ENCODE data around the gene NUP160.
"Not testable (repeated sequence)": the region's sequence is repeated elsewhere in the genome, so short reads cannot be mapped to it uniquely, and the experiment has no call there.

The NUP160 gene

GRCh38 chr11:47797633-47798032 lies 50.5 kb downstream of the NUP160 start:
- Histone ChIP-seq H3K4me3 (IDR thresholded peaks at IDR 0.05; ENCODE audit: insufficient read depth, low read depth, low read length) (no peak overlapping the region), H3K36me3 (ENCODE audit: insufficient read depth) (peaks cover 16% of the 10 kb centered on the region; the same call in 1 of the 2 replicates), H2AFZ (ENCODE audit: low read depth) (no peak overlapping the region), H3K9ac (no peak overlapping the region), H3K79me2 (ENCODE audit: insufficient read depth, low read depth) (no peaks in the 10 kb centered on the region), H3K4me2 (no peak overlapping the region), H3K27me3 (ENCODE audit: insufficient read depth, low read depth) (no peaks in the 10 kb centered on the region), H3K27ac (no peak overlapping the region), H4K20me1 (ENCODE audit: insufficient read depth) (no peaks in the 10 kb centered on the region), H3K4me1 (ENCODE audit: low read depth, poor library complexity, severe bottlenecking) (no peaks in the 10 kb centered on the region)
- TF ChIP-seq, protein P1, sequence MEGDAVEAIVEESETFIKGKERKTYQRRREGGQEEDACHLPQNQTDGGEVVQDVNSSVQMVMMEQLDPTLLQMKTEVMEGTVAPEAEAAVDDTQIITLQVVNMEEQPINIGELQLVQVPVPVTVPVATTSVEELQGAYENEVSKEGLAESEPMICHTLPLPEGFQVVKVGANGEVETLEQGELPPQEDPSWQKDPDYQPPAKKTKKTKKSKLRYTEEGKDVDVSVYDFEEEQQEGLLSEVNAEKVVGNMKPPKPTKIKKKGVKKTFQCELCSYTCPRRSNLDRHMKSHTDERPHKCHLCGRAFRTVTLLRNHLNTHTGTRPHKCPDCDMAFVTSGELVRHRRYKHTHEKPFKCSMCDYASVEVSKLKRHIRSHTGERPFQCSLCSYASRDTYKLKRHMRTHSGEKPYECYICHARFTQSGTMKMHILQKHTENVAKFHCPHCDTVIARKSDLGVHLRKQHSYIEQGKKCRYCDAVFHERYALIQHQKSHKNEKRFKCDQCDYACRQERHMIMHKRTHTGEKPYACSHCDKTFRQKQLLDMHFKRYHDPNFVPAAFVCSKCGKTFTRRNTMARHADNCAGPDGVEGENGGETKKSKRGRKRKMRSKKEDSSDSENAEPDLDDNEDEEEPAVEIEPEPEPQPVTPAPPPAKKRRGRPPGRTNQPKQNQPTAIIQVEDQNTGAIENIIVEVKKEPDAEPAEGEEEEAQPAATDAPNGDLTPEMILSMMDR (conservative IDR thresholded peaks at IDR 0.05; ENCODE audit: low read depth, low read length): no peak

DNA sequence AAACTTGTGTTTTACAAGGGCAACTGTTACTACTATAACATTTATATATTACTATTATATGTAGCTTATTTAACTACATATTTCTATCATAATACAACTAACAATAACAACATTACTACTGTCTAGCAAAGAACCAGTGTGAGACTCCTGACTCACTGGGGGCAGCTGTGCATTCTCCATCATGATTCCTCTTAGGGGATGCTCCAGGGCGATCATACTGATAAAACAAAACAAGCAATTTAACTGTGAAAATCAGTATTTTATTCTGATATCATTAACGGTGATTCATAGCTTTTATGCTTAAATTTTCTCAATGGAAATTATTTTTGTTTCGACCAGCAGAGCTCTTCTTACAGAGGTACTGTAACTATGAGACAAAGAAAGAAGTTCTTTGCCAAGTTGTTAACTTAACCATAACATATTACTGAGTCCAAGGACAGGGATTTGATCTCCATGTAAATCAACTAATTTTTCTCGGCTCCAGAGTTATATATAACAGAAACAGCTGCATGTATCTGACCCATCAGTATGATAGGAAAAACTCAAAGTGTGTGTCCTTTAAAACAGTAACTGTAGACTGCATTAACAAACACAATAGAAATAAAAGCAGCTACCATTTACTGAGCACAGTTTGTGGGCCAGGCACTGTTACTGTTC lies 56.2 kb downstream of the NUP160 start:
- Histone ChIP-seq H3K36me3 (ENCODE audit: insufficient read depth) (no peaks in the 10 kb centered on the region; the same call in 1 of the 2 replicates), H3K4me3 (IDR thresholded peaks at IDR 0.05; ENCODE audit: insufficient read depth, low read depth, low read length) (no peak overlapping the region), H3K4me2 (no peak overlapping the region), H3K79me2 (ENCODE audit: insufficient read depth, low read depth) (no peaks in the 10 kb centered on the region), H3K27me3 (ENCODE audit: insufficient read depth, low read depth) (no peaks in the 10 kb centered on the region), H4K20me1 (ENCODE audit: insufficient read depth) (no peaks in the 10 kb centered on the region), H2AFZ (ENCODE audit: low read depth) (no peak overlapping the region), H3K27ac (no peak overlapping the region), H3K4me1 (ENCODE audit: low read depth, poor library complexity, severe bottlenecking) (no peaks in the 10 kb centered on the region), H3K9ac (no peak overlapping the region)
- TF ChIP-seq, protein P1 (conservative IDR thresholded peaks at IDR 0.05; ENCODE audit: low read depth, low read length): no peak

DNA sequence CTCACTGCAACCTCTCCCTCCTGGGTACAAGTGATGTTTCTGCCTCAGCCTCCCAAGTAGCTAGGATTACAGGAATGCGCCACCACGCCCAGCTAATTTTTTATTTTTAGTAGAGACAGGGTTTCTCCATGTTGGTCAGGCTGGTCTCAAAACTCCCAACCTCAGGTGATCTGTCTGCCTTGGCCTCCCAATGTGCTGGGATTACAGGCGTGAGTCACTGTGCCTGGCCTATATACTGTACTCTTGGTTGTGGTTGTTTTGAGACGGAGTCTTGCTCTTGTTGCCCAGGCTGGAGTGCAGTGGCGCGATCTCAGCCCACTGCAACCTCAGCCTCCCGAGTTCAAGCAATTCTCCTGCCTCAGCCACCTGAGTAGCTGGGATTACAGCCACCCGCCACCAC lies 58.1 kb downstream of the NUP160 start:
- H3K9ac ChIP-seq; H3K27ac ChIP-seq; H3K79me2 ChIP-seq (ENCODE audit: insufficient read depth, low read depth); H3K27me3 ChIP-seq (ENCODE audit: insufficient read depth, low read depth); H3K4me3 ChIP-seq (IDR thresholded peaks at IDR 0.05; ENCODE audit: insufficient read depth, low read depth, low read length); H2AFZ ChIP-seq (ENCODE audit: low read depth); H3K4me1 ChIP-seq (ENCODE audit: low read depth, poor library complexity, severe bottlenecking); H3K36me3 ChIP-seq (ENCODE audit: insufficient read depth); H3K4me2 ChIP-seq; H4K20me1 ChIP-seq (ENCODE audit: insufficient read depth): not testable (repeated sequence)

DNA sequence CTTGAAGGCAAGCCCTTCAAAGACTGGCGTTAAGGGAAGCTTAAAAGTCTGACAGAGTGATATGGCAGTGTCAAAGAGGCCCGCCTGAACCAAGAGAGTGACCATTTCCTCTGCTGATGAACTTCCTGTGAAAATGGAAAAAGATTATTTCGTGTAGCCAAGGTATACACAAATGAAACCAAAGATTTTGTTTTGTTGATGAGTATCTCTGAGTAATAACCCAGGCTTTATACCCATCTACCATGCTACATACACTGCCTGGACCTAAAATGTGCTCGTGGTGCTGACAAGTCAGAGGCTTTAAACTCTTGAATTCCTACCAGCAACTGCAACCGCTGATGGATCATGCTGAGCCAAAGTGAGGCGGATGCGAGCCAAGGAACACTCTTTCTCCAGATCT lies 60.0 kb downstream of the NUP160 start:
- TF ChIP-seq, protein P1 (conservative IDR thresholded peaks at IDR 0.05; ENCODE audit: low read depth, low read length): no peak
- Histone ChIP-seq H3K4me1 (ENCODE audit: low read depth, poor library complexity, severe bottlenecking) (no peaks in the 10 kb centered on the region), H3K36me3 (ENCODE audit: insufficient read depth) (peaks cover 6% of the 10 kb centered on the region), H3K9ac (no peak overlapping the region), H3K27me3 (ENCODE audit: insufficient read depth, low read depth) (no peaks in the 10 kb centered on the region), H3K4me3 (IDR thresholded peaks at IDR 0.05; ENCODE audit: insufficient read depth, low read depth, low read length) (no peak overlapping the region), H2AFZ (ENCODE audit: low read depth) (no peak overlapping the region), H4K20me1 (ENCODE audit: insufficient read depth) (no peaks in the 10 kb centered on the region), H3K27ac (no peak overlapping the region), H3K4me2 (no peak overlapping the region), H3K79me2 (ENCODE audit: insufficient read depth, low read depth) (no peaks in the 10 kb centered on the region)

DNA sequence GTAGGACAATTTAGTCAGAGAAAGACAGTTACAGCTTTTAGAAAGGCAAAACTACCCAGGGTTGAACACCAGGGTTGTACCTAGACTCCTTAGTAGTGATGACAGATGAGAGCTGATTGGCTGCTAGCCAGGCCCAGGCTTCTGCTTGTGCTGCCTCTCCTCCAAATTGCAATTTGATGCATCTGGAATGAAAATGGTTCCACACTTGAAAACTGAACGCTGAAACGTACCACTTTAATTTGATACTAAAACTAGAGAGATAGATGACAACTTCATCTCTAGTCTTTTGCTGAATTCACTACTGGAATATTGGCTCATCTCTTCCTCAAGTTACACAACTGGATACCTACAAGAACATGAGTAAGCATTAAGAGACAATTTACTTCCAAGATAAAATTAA lies 61.8 kb downstream of the NUP160 start:
- no peak overlapping the region for H2AFZ ChIP-seq (ENCODE audit: low read depth)
- H3K27me3 ChIP-seq (ENCODE audit: insufficient read depth, low read depth): no peaks in the 10 kb centered on the region
- TF ChIP-seq, protein P1 (conservative IDR thresholded peaks at IDR 0.05; ENCODE audit: low read depth, low read length): no peak
- H3K27ac ChIP-seq: no peak overlapping the region
- no peak overlapping the region for H3K4me3 ChIP-seq (IDR thresholded peaks at IDR 0.05; ENCODE audit: insufficient read depth, low read depth, low read length)
- H3K4me1 ChIP-seq (ENCODE audit: low read depth, poor library complexity, severe bottlenecking): no peaks in the 10 kb centered on the region
- H3K4me2 ChIP-seq: no peak overlapping the region
- peaks cover 10% of the 10 kb centered on the region for H3K36me3 ChIP-seq (ENCODE audit: insufficient read depth)
- H3K9ac ChIP-seq: no peak overlapping the region
- H4K20me1 ChIP-seq (ENCODE audit: insufficient read depth): no peaks in the 10 kb centered on the region
- no peaks in the 10 kb centered on the region for H3K79me2 ChIP-seq (ENCODE audit: insufficient read depth, low read depth)

All from KMS-11 (cell line).